ENCODE results near the gene ZNF331. TPM values are rescaled to one million over a fixed set of nuclear protein-coding genes. Genes with fewer than 3 reads are reported as not detected.

ZNF331 gene
- total RNA-seq, 4 donors from 2014 or later, result 2.8 to 15.8 (median 7.9) TPM

- no peak for DNase-seq
- WGBS, 2 donors, result 36 to 40% methylated on average over 15 to 18 of the region's 33 CpGs
- H3K27ac ChIP-seq, result peak overlapping the region in 3 of 4 donors; percentile 64 to 87 (median 78)
- H3K27me3 ChIP-seq, result no peaks in the 10 kb centered on the region
- H3K9me3 ChIP-seq, result peaks cover 0 to 38% (median 16%) of the 10 kb centered on the region in 3 donors
- H3K4me3 ChIP-seq, result peak overlapping the region; percentile 41 to 71 (median 56)
- intact Hi-C loops (cut with DNase I), result no loop called here
- H3K36me3 ChIP-seq, result no peaks in the 10 kb centered on the region
- TF ChIP-seq POLR2A (IDR thresholded peaks at IDR 0.05) (no peak), CTCF (IDR thresholded peaks at IDR 0.05) (no peak)
- peaks cover 6 to 20% (median 6%) of the 10 kb centered on the region in 3 donors for H3K4me1 ChIP-seq
Observed at GRCh38 chr19:53521373-53522202, 16.4 kb upstream of the ZNF331 start.

DNA sequence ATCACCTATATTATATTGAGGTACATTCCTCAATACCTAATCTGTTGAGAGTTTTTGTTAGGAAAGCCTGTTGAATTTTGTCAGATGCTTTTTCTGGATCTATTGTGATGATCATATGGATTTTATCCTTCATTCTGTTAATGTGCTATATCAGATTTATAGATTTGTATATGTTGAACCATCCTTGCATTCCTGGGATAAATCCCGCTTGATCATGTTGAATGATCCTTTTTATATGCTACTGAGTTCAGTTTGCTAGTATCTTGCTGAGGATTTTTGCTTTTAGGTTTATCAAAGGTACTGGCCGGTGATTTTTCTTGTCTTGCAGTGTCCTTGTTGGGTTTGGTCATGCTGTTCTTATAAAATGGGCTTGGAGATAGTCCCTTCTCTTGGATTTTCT, 12.0 kb upstream of the ZNF331 start:
- DNase-seq, result no peak
- H3K27me3 ChIP-seq, result no peaks in the 10 kb centered on the region
- no peak overlapping the region for H3K4me3 ChIP-seq
- 97 to 98% methylated on average over 2 of the region's 2 CpGs for WGBS, 2 donors
- intact Hi-C loops (cut with DNase I), result no loop called here
- H3K4me1 ChIP-seq, result peaks cover 6 to 11% (median 6%) of the 10 kb centered on the region in 3 donors
- no peaks in the 10 kb centered on the region for H3K36me3 ChIP-seq
- no peak for TF ChIP-seq CTCF (IDR thresholded peaks at IDR 0.05)
- no peak for TF ChIP-seq POLR2A (IDR thresholded peaks at IDR 0.05)
- peaks cover 0 to 29% (median 12%) of the 10 kb centered on the region in 3 donors for H3K9me3 ChIP-seq
- H3K27ac ChIP-seq, result no peak overlapping the region

DNA sequence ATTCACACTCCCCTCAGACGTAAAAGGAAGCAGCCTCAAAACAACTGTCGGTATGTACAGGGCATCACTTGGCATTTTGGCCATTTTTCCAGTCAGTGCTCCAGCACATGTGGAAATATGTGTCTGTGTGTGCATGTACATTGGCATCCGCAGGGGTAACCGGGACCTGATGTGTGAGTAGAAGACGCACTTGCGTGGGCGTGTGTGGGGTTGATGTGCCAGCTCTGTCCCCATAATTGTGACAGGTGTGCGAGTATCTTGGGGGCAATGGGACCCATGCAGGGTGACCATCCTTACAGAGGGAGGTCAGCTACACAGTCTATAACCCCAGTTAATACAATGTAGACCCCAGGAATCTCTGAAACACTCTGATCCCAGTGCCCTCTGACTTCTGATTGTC, 7.3 kb upstream of the ZNF331 start:
- 95 to 96% methylated on average over 8 of the region's 8 CpGs for WGBS, 2 donors
- intact Hi-C loops (cut with DNase I), result no loop called here
- H3K4me1 ChIP-seq, result no peaks in the 10 kb centered on the region
- peaks cover 0 to 17% (median 10%) of the 10 kb centered on the region in 3 donors for H3K9me3 ChIP-seq
- TF ChIP-seq CTCF (IDR thresholded peaks at IDR 0.05), result no peak
- TF ChIP-seq POLR2A (IDR thresholded peaks at IDR 0.05), result no peak
- no peak for DNase-seq
- H3K4me3 ChIP-seq, result no peak overlapping the region
- H3K27ac ChIP-seq, result no peak overlapping the region
- no peaks in the 10 kb centered on the region for H3K36me3 ChIP-seq
- H3K27me3 ChIP-seq, result no peaks in the 10 kb centered on the region

- DNase-seq, result no peak
- 83 to 85% methylated on average over 4 of the region's 4 CpGs for WGBS, 2 donors
Observed at GRCh38 chr19:53531457-53531856, 6.5 kb upstream of the ZNF331 start.

More at GRCh38 chr19:53531457-53531856, 6.5 kb upstream of the ZNF331 start:
- H3K4me3 ChIP-seq, result no peak overlapping the region
- no peak overlapping the region for H3K27ac ChIP-seq
- H3K4me1 ChIP-seq, result no peaks in the 10 kb centered on the region
- intact Hi-C loops (cut with DNase I), result no loop called here
- H3K9me3 ChIP-seq, result peaks cover 0 to 9% (median 2%) of the 10 kb centered on the region in 3 donors
- no peaks in the 10 kb centered on the region for H3K27me3 ChIP-seq
- TF ChIP-seq POLR2A (IDR thresholded peaks at IDR 0.05) (no peak), CTCF (IDR thresholded peaks at IDR 0.05) (no peak)
- no peaks in the 10 kb centered on the region for H3K36me3 ChIP-seq

All from esophagus squamous epithelium (tissue), 5 donors.